HL-60/S4 treated with retinoic acid at 250 ng/mL for 4 days and 3 days (cell line): ENCODE results near the gene VSTM2L.

Source experiments
- in situ Hi-C: fragments of 300-500 bp; cut with MboI; formaldehyde crosslinking; loops from 2 replicates; pipeline ENCODE4 v1.7.0; 2022; ENCODE audit warnings: low sequenced_read_pairs

The VSTM2L gene

GRCh38 chr20:37917461-37917860, 14.5 kb downstream of the VSTM2L start:
- in situ Hi-C loops, result no loop called here

GRCh38 chr20:37918035-37918434, 15.1 kb downstream of the VSTM2L start:
- in situ Hi-C loops, result no loop called here

- in situ Hi-C loops, result no loop called here
These were observed 16.6 kb downstream of the VSTM2L start for GRCh38 chr20:37919389-37920040.

GRCh38 chr20:37920270-37920669, 17.3 kb downstream of the VSTM2L start:
- in situ Hi-C loops, result no loop called here

GRCh38 chr20:37920679-37921322, 17.9 kb downstream of the VSTM2L start:
- in situ Hi-C loops, result no loop called here

GRCh38 chr20:37921341-37921929, 18.5 kb downstream of the VSTM2L start:
- in situ Hi-C loops, result no loop called here

- in situ Hi-C loops, result no loop called here
These were observed 19.1 kb downstream of the VSTM2L start for GRCh38 chr20:37922016-37922415.

- in situ Hi-C loops, result no loop called here
These were observed 22.6 kb downstream of the VSTM2L start for GRCh38 chr20:37925265-37926165.

- in situ Hi-C loops, result no loop called here
These were observed 23.7 kb downstream of the VSTM2L start for GRCh38 chr20:37926612-37927011.

GRCh38 chr20:37927410-37928095, 24.6 kb downstream of the VSTM2L start:
- in situ Hi-C loops, result no loop called here

- in situ Hi-C loops, result no loop called here
These were observed 26.2 kb downstream of the VSTM2L start for GRCh38 chr20:37928996-37929682.

- in situ Hi-C loops, result no loop called here
These were observed 26.7 kb downstream of the VSTM2L start for GRCh38 chr20:37929683-37930014.

GRCh38 chr20:37931153-37931922, 28.4 kb downstream of the VSTM2L start:
- in situ Hi-C loops, result no loop called here

- in situ Hi-C loops, result no loop called here
These were observed 29.1 kb downstream of the VSTM2L start for GRCh38 chr20:37932074-37932473.

GRCh38 chr20:37932919-37933318, 30.0 kb downstream of the VSTM2L start:
- in situ Hi-C loops, result no loop called here

- in situ Hi-C loops, result no loop called here
These were observed 31.1 kb downstream of the VSTM2L start for GRCh38 chr20:37933786-37934633.

- in situ Hi-C loops, result no loop called here
These were observed 31.9 kb downstream of the VSTM2L start for GRCh38 chr20:37934634-37935375.

GRCh38 chr20:37935435-37935834, 32.5 kb downstream of the VSTM2L start:
- in situ Hi-C loops, result no loop called here
